DND-41 (cell line): ENCODE results near the gene RNASE13.

Experiments used
- ATAC-seq: fragments of 200-7000 bp; cut with Tn5 transposase; 3 replicates; pipeline ENCODE4 v1.9.1; 2021; ENCODE audit warnings: low read depth; ENCODE audit not compliant: insufficient read depth
- DNase-seq: peaks from one replicate; pipeline ENCODE4 v3.0.0-alpha.2; 2020
- H2AFZ ChIP-seq: 2 replicates; pipeline ENCODE4 v1.6.0; 2012; ENCODE audit warnings: low read depth, low read length
- H3K27ac ChIP-seq: 2 replicates; pipeline ENCODE4 v1.5.1; 2012; ENCODE audit warnings: low read length, inconsistent platforms
- H3K27me3 ChIP-seq: fragments of 200-600 bp; sonication (generic); 2 replicates; pipeline ENCODE4 v1.6.0; 2012; ENCODE audit warnings: low read length, mild to moderate bottlenecking, inconsistent platforms; ENCODE audit not compliant: insufficient read depth, poor library complexity
- H3K36me3 ChIP-seq: 2 replicates; pipeline ENCODE4 v1.5.1; 2012; ENCODE audit warnings: low read length, inconsistent platforms; ENCODE audit not compliant: insufficient read depth
- H3K4me1 ChIP-seq: 2 replicates; pipeline ENCODE4 v1.5.1; 2012; ENCODE audit warnings: mild to moderate bottlenecking, low read length; ENCODE audit not compliant: insufficient read depth
- H3K4me2 ChIP-seq: 2 replicates; pipeline ENCODE4 v1.6.0; 2012; ENCODE audit warnings: mild to moderate bottlenecking, moderate library complexity, low read length, inconsistent platforms; ENCODE audit not compliant: insufficient read depth
- H3K4me3 ChIP-seq, 2 experiments: fragments of 200-600 bp in 1 of 2; shearing (Covaris generic) in 1 of 2; 2 replicates each; pipeline ENCODE4 v1.5.1; 2012 to 2016; ENCODE audit warnings: inconsistent platforms in 2 of 2, low read length in 2 of 2, mild to moderate bottlenecking in 2 of 2, low read depth in 1 of 2, moderate library complexity in 1 of 2
- H3K79me2 ChIP-seq: 2 replicates; pipeline ENCODE4 v1.6.0; 2012; ENCODE audit warnings: low read length, inconsistent platforms; ENCODE audit not compliant: insufficient read depth
- H3K9ac ChIP-seq: 2 replicates; pipeline ENCODE4 v1.6.0; 2012; ENCODE audit warnings: low read depth, mild to moderate bottlenecking, inconsistent platforms, low read length, moderate library complexity
- H3K9me3 ChIP-seq: 2 replicates; pipeline ENCODE4 v1.5.1; 2012; ENCODE audit warnings: low read length, moderate library complexity, mild to moderate bottlenecking, inconsistent platforms; ENCODE audit not compliant: insufficient read depth, severe bottlenecking
- H4K20me1 ChIP-seq: 2 replicates; pipeline ENCODE4 v1.6.0; 2012; ENCODE audit warnings: low read length; ENCODE audit not compliant: insufficient read depth
- CTCF ChIP-seq: IDR thresholded peaks from 2 replicates; pipeline ENCODE4 v1.5.1; 2012; ENCODE audit warnings: borderline replicate concordance, low read length, moderate library complexity, mild to moderate bottlenecking; ENCODE audit not compliant: poor library complexity, severe bottlenecking; ENCODE audit errors: extremely low read depth
- EZH2 ChIP-seq: IDR thresholded peaks from 3 replicates; pipeline ENCODE4 v1.6.1; 2012; ENCODE audit warnings: borderline replicate concordance, low read depth, mild to moderate bottlenecking, moderate library complexity, low read length, inconsistent platforms; ENCODE audit not compliant: severe bottlenecking

The RNASE13 gene

GRCh38 chr14:20997115-20997514 lies 37.5 kb downstream of the RNASE13 start:
- H2AFZ ChIP-seq: no peak overlapping the region

GRCh38 chr14:20996521-20996920 lies 38.1 kb downstream of the RNASE13 start:
- H3K27me3 ChIP-seq: no peaks in the 10 kb centered on the region
- H3K27ac ChIP-seq: no peak overlapping the region
- H3K4me2 ChIP-seq: no peak overlapping the region
- H4K20me1 ChIP-seq: peaks cover 4% of the 10 kb centered on the region; the same call in 1 of the 2 replicates
- peaks cover 10% of the 10 kb centered on the region for H3K4me1 ChIP-seq
- H3K9me3 ChIP-seq: no peaks in the 10 kb centered on the region
- H3K9ac ChIP-seq: no peak overlapping the region
- H2AFZ ChIP-seq: no peak overlapping the region
- ATAC-seq: no peak
- no peak for DNase-seq
- H3K36me3 ChIP-seq: peaks cover 58% of the 10 kb centered on the region
- no peak overlapping the region for H3K4me3 ChIP-seq
- no peak for TF ChIP-seq EZH2
- no peak for TF ChIP-seq CTCF
- peaks cover 10% of the 10 kb centered on the region; the same call in 1 of the 2 replicates for H3K79me2 ChIP-seq

More at GRCh38 chr14:20997115-20997514, 37.5 kb downstream of the RNASE13 start:
- no peak overlapping the region for H3K4me3 ChIP-seq
- H4K20me1 ChIP-seq: peaks cover 4% of the 10 kb centered on the region; the same call in 1 of the 2 replicates
- no peak for ATAC-seq
- H3K9me3 ChIP-seq: no peaks in the 10 kb centered on the region
- peaks cover 4% of the 10 kb centered on the region; the same call in 1 of the 2 replicates for H3K4me1 ChIP-seq
- peaks cover 52% of the 10 kb centered on the region for H3K36me3 ChIP-seq
- H3K27ac ChIP-seq: no peak overlapping the region
- no peaks in the 10 kb centered on the region for H3K27me3 ChIP-seq
- H3K4me2 ChIP-seq: no peak overlapping the region
- TF ChIP-seq CTCF: no peak
- no peak for TF ChIP-seq EZH2
- DNase-seq: no peak
- no peak overlapping the region for H3K9ac ChIP-seq
- peaks cover 5% of the 10 kb centered on the region; the same call in 1 of the 2 replicates for H3K79me2 ChIP-seq

- Histone ChIP-seq H3K4me1 (peaks cover 33% of the 10 kb centered on the region), H3K27me3 (no peaks in the 10 kb centered on the region), H3K36me3 (peaks cover 36% of the 10 kb centered on the region), H3K27ac (peak within 1 kb of the TSS; percentile 93), H3K9me3 (no peaks in the 10 kb centered on the region), H2AFZ (peak within 1 kb of the TSS; percentile 80), H3K9ac (peak within 1 kb of the TSS; percentile 71), H3K4me3 (peak within 1 kb of the TSS; percentile 58 to 76), H4K20me1 (no peaks in the 10 kb centered on the region; the same call in 1 of the 2 replicates), H3K4me2 (peak within 1 kb of the TSS; percentile 97), H3K79me2 (peaks cover 34% of the 10 kb centered on the region)
- DNase-seq (peak; percentile 95), ATAC-seq (peak; percentile 93)
- no peak for TF ChIP-seq EZH2
- peak; percentile 22 for TF ChIP-seq CTCF
These were observed 44.6 kb downstream of the RNASE13 start, which contains the start of gene METTL17 for GRCh38 chr14:20989787-20990600. Gene METTL17, plus strand, starts transcription at chr14:20989980. Its CDS starts 23 bp downstream, at chr14:20990003.
